Measurements from ENCODE around the gene GAS7. TPM values are rescaled to one million over a fixed set of nuclear protein-coding genes. Genes with fewer than 3 reads are reported as not detected.

GAS7 gene
- total and polyA plus RNA-seq, 2 experiments from 2014 or later, result 1.9 to 10.7 TPM

DNA sequence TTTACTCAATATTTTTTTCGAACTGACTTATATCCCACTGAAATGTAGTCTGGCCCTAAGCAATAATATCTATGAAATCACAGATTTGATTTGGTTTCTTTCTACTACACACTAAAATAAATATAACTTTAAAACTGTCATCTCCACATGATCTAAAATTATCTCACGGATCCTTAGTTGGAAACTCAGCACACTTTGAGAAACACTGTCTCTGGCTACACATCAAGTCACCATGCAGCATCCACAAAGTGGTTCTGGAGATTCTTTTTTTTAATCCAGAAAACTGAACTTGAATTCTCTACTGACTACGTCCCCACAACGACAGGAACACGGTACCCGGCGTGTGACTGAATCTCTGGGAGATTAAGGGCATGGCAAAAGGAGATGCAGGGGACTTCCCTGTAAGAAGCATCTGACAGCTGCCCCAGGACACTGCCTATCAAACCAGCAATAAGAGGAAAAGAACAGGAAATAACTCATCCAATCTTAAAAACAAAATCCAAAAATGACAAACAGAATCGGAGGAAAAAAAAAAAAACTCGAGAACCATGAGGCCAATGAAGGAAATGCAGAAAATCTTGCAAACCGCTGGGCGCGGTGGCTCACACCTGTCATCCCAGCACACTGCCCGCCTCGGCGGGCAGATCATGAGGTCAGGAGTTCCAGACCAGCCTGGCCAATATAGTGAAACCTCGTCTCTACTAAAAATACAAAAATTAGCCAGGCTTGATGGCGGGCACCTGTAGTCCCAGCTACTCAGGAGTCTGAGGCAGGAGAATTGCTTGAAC, 152.3 kb downstream of the GAS7 start (continued):
- TF ChIP-seq, protein P1, sequence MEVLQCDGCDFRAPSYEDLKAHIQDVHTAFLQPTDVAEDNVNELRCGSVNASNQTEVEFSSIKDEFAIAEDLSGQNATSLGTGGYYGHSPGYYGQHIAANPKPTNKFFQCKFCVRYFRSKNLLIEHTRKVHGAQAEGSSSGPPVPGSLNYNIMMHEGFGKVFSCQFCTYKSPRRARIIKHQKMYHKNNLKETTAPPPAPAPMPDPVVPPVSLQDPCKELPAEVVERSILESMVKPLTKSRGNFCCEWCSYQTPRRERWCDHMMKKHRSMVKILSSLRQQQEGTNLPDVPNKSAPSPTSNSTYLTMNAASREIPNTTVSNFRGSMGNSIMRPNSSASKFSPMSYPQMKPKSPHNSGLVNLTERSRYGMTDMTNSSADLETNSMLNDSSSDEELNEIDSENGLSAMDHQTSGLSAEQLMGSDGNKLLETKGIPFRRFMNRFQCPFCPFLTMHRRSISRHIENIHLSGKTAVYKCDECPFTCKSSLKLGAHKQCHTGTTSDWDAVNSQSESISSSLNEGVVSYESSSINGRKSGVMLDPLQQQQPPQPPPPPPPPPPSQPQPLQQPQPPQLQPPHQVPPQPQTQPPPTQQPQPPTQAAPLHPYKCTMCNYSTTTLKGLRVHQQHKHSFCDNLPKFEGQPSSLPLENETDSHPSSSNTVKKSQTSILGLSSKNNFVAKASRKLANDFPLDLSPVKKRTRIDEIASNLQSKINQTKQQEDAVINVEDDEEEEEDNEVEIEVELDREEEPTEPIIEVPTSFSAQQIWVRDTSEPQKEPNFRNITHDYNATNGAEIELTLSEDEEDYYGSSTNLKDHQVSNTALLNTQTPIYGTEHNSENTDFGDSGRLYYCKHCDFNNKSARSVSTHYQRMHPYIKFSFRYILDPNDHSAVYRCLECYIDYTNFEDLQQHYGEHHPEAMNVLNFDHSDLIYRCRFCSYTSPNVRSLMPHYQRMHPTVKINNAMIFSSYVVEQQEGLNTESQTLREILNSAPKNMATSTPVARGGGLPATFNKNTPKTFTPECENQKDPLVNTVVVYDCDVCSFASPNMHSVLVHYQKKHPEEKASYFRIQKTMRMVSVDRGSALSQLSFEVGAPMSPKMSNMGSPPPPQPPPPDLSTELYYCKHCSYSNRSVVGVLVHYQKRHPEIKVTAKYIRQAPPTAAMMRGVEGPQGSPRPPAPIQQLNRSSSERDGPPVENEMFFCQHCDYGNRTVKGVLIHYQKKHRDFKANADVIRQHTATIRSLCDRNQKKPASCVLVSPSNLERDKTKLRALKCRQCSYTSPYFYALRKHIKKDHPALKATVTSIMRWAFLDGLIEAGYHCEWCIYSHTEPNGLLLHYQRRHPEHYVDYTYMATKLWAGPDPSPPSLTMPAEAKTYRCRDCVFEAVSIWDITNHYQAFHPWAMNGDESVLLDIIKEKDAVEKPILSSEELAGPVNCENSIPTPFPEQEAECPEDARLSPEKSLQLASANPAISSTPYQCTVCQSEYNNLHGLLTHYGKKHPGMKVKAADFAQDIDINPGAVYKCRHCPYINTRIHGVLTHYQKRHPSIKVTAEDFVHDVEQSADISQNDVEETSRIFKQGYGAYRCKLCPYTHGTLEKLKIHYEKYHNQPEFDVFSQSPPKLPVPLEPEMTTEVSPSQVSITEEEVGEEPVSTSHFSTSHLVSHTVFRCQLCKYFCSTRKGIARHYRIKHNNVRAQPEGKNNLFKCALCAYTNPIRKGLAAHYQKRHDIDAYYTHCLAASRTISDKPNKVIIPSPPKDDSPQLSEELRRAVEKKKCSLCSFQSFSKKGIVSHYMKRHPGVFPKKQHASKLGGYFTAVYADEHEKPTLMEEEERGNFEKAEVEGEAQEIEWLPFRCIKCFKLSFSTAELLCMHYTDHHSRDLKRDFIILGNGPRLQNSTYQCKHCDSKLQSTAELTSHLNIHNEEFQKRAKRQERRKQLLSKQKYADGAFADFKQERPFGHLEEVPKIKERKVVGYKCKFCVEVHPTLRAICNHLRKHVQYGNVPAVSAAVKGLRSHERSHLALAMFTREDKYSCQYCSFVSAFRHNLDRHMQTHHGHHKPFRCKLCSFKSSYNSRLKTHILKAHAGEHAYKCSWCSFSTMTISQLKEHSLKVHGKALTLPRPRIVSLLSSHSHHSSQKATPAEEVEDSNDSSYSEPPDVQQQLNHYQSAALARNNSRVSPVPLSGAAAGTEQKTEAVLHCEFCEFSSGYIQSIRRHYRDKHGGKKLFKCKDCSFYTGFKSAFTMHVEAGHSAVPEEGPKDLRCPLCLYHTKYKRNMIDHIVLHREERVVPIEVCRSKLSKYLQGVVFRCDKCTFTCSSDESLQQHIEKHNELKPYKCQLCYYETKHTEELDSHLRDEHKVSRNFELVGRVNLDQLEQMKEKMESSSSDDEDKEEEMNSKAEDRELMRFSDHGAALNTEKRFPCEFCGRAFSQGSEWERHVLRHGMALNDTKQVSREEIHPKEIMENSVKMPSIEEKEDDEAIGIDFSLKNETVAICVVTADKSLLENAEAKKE (CRISPR knock-in tag; IDR thresholded peaks at IDR 0.05), result no peak
- TF ChIP-seq NANOG (IDR thresholded peaks at IDR 0.05; ENCODE audit: borderline replicate concordance) (no peak), EZH2phosphoT487 (IDR thresholded peaks at IDR 0.05; ENCODE audit: unreplicated experiment) (no peak)

DNA sequence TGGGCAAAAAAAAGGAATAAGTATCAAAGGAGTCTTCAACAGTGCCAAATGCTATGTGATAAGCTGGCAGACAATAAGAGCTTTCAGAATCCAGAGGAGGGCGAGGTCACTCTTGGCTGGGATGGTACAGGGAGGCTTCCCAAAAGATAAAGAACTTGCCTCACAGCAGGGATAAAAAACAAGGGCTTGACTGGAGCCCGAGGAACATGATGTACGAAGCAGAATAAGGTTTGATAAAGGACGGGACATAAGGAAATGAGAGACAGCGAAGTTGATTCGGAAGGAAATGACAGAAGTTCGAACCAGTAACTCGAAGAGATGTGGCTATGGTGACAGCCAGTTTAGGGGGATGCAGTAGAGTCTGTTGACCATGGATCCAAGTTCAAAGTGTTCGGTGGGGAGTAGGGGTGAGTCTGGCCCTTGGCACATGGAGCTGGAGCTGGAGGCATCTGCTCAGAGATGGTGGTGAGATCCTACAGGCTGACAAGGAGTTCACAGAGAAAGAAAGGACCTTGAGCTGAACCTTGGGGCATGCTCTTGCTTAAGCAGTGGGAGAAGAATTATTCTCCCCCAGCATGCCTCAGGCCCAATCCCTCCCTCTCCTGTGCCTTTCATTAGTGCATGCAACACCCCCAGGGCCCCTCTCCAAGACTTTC, 155.7 kb downstream of the GAS7 start:
- H3K9me2 ChIP-seq (ENCODE audit: insufficient read depth), result no peaks in the 10 kb centered on the region; the same call in 1 of the 2 replicates
- H2AFZ ChIP-seq, result no peak overlapping the region
- no peak overlapping the region for H3K27ac ChIP-seq (ENCODE audit: low read depth)
- H3K4me1 ChIP-seq (ENCODE audit: insufficient read depth), result no peaks in the 10 kb centered on the region
- H3K27me3 ChIP-seq (ENCODE audit: insufficient read depth), result no peaks in the 10 kb centered on the region
- no peak overlapping the region for H3K4me3 Mint-ChIP-seq
- H3K4me3 ChIP-seq, result no peak overlapping the region
- no peak overlapping the region for H3K4me2 ChIP-seq
- H3K27me3 Mint-ChIP-seq (ENCODE audit: insufficient read depth, low read depth, poor library complexity), result peaks cover 2% of the 10 kb centered on the region
- H3K36me3 Mint-ChIP-seq (ENCODE audit: low read depth), result no peaks in the 10 kb centered on the region
- no peaks in the 10 kb centered on the region for H3K36me3 ChIP-seq (ENCODE audit: insufficient read depth)
- no peaks in the 10 kb centered on the region for H3K79me2 ChIP-seq (replicated peaks; ENCODE audit: insufficient read depth)
- no peak overlapping the region for H3K27ac Mint-ChIP-seq
- no peak for DNase-seq (ENCODE audit: low spot score)
- no peaks in the 10 kb centered on the region for H4K20me1 ChIP-seq (replicated peaks; ENCODE audit: insufficient read depth)
- no peaks in the 10 kb centered on the region for H3F3A ChIP-seq (replicated peaks; ENCODE audit: low read depth)
- H3K9me3 Mint-ChIP-seq, result no peaks in the 10 kb centered on the region
- no peak for ATAC-seq
- peaks cover 9% of the 10 kb centered on the region; the same call in 2 of the 3 replicates for H3K4me1 Mint-ChIP-seq
- TF ChIP-seq POLR2AphosphoS5 (IDR thresholded peaks at IDR 0.05; ENCODE audit: low read depth) (no peak), EZH2 (IDR thresholded peaks at IDR 0.05; ENCODE audit: low read depth, unreplicated experiment) (no peak)
- TF ChIP-seq, protein P1 (CRISPR knock-in tag; IDR thresholded peaks at IDR 0.05), result no peak
- TF ChIP-seq, protein P2, sequence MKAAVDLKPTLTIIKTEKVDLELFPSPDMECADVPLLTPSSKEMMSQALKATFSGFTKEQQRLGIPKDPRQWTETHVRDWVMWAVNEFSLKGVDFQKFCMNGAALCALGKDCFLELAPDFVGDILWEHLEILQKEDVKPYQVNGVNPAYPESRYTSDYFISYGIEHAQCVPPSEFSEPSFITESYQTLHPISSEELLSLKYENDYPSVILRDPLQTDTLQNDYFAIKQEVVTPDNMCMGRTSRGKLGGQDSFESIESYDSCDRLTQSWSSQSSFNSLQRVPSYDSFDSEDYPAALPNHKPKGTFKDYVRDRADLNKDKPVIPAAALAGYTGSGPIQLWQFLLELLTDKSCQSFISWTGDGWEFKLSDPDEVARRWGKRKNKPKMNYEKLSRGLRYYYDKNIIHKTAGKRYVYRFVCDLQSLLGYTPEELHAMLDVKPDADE (IDR thresholded peaks at IDR 0.05), result no peak
